Testis (tissue), 3 donors: ENCODE measurements around the gene OR2W1. TPM values are rescaled to one million over a fixed set of nuclear protein-coding genes. Genes with fewer than 3 reads are reported as not detected.

Experiments
- DNase-seq: peaks from one replicate; pipeline ENCODE4 v3.0.0-alpha.2; 2019
- H3K27ac ChIP-seq, 2 donors: fragments of 200-600 bp; sonication (generic); one replicate each; pipeline ENCODE4 v1.5.1; 2019
- H3K27me3 ChIP-seq: fragments of 200-600 bp; sonication (generic); one replicate; pipeline ENCODE4 v1.5.1; 2019
- H3K36me3 ChIP-seq: fragments of 200-600 bp; sonication (generic); one replicate; pipeline ENCODE4 v1.5.1; 2017; ENCODE audit warnings: low read depth; ENCODE audit errors: missing control alignments
- H3K4me1 ChIP-seq: fragments of 200-600 bp; sonication (generic); one replicate; pipeline ENCODE4 v1.5.1; 2019
- H3K4me3 ChIP-seq, 2 donors: fragments of 200-600 bp; sonication (generic); one replicate each; pipeline ENCODE4 v1.5.1; 2017 to 2019
- H3K9me3 ChIP-seq: fragments of 200-600 bp; sonication (generic); one replicate; pipeline ENCODE4 v1.5.1; 2017
- POLR2A ChIP-seq: fragments of 450-650 bp; IDR thresholded peaks from one replicate; pipeline ENCODE4 v1.6.1; 2017; ENCODE audit warnings: antibody characterized with exemption, mild to moderate bottlenecking, moderate library complexity
- WGBS, 2 donors: methylation state at CpG; one replicate each; pipeline ENCODE4 v1.1.5; 2018; 5-methylcytosine and 5-hydroxymethylcytosine counted together
- intact Hi-C: fragments of 100-400 bp; cut with DNase I; formaldehyde crosslinking; loops from one replicate; pipeline ENCODE4 v1.15.1; 2023; ENCODE audit warnings: low total_unique reads
- polyA plus RNA-seq: library from polyadenylated mRNA; stranded (reverse); fragments of 350-450 nt; fragmentation: Illumina TruSeq; extraction: RNeasy Lipid Tissue Mini Kit (QIAGEN cat#74804); gene quantifications from one replicate; pipeline ENCODE4 v1.2.3, GENCODE V29; 2014; ENCODE audit warnings: low read depth, low replicate concordance; ENCODE audit not compliant: insufficient read depth
- total RNA-seq, 2 donors: library from RNA; depleted of rRNA; stranded (reverse); fragments of >200 nt; gene quantifications; one replicate each; pipeline ENCODE4 v1.2.3, GENCODE V29; 2016
- TF ChIP-seq, protein P1 (sequence below), 3 experiments: fragments of 450-650 bp in 2 of 3; fragments of 200-600 bp in 1 of 3; sonication (generic) in 1 of 3; IDR thresholded peaks; one replicate each; pipeline ENCODE4 v1.5.1; 2016 to 2019; ENCODE audit warnings: antibody characterized with exemption in 3 of 3, mild to moderate bottlenecking in 2 of 3, moderate library complexity in 1 of 3

Gene OR2W1
- total and polyA plus RNA-seq, 3 donors from 2014 or later, result not detected

DNA sequence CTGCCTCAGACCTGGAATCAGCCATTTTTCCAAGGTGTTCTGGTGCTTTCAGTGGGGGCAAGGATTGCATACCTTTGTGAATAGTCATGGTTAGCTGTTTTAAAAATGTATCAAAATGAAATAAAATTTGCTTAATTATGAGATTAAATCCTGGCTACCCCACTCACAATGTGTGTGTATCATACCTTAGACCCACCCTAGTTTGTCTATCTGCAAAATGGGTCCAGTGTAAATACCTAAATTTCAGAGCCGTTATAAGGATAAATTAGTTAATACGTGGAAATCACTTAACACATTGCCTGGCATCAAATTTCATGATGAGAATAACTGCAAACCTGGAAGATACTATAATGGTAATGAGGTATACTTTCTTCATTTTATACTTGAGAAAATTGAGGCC, 36.9 kb downstream of the OR2W1 start:
- TF ChIP-seq, protein P1, sequence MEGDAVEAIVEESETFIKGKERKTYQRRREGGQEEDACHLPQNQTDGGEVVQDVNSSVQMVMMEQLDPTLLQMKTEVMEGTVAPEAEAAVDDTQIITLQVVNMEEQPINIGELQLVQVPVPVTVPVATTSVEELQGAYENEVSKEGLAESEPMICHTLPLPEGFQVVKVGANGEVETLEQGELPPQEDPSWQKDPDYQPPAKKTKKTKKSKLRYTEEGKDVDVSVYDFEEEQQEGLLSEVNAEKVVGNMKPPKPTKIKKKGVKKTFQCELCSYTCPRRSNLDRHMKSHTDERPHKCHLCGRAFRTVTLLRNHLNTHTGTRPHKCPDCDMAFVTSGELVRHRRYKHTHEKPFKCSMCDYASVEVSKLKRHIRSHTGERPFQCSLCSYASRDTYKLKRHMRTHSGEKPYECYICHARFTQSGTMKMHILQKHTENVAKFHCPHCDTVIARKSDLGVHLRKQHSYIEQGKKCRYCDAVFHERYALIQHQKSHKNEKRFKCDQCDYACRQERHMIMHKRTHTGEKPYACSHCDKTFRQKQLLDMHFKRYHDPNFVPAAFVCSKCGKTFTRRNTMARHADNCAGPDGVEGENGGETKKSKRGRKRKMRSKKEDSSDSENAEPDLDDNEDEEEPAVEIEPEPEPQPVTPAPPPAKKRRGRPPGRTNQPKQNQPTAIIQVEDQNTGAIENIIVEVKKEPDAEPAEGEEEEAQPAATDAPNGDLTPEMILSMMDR (IDR thresholded peaks at IDR 0.05), result no peak
- TF ChIP-seq POLR2A, result no peak
- Histone ChIP-seq H3K27me3 (no peaks in the 10 kb centered on the region), H3K4me3 (no peak overlapping the region), H3K4me1 (no peaks in the 10 kb centered on the region), H3K36me3 (no peaks in the 10 kb centered on the region), H3K9me3 (no peaks in the 10 kb centered on the region), H3K27ac (no peak overlapping the region)
- no peak for DNase-seq
- WGBS, 2 donors, result 77 to 86% methylated on average over 2 of the region's 2 CpGs
- intact Hi-C loops, result no loop called here

DNA sequence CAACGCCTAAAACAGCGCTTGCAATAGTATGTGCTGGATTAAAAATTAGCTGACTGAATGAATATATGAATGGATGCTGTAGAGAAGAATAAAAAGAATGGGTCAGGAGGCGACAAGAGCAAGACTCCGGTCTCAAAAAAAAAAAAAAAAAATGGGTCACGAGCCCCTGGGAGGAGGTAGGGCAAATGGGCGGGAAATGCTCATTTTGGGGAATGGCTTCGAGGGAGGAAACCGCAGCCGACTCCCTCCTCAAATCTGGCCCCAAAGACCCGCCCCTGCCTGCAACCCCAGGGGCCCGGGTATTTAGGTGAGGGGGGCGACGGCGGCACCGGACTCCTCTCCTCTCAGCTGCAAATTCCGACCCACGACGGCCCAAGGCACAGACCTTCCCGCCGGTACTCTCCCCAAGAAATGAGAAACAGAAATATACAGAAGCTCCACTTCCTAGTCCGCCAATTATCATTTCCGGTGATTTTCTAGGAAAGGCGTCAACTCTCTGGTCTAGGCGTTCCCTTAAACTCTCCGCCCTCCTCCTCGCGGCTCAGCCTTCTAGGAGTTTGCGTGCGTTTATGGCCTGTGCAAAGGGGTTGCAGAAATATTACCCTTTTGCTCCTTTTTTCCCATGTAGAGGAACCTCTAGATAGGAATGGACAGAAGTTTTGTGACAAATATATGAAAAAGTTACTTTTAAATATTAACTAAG, 39.6 kb downstream of the OR2W1 start, which contains the start of gene ZNF311:
ZNF311 (minus strand) TSS at position 133 of the 703 bp plus-strand sequence. CDS start 1,361 bp downstream, outside the sequence.
- peak; percentile 82 for DNase-seq
- TF ChIP-seq, protein P1 (IDR thresholded peaks at IDR 0.05), result no peak
- TF ChIP-seq POLR2A, result no peak
- H3K27ac ChIP-seq, result peak within 1 kb of the TSS; percentile 14 to 57

DNA sequence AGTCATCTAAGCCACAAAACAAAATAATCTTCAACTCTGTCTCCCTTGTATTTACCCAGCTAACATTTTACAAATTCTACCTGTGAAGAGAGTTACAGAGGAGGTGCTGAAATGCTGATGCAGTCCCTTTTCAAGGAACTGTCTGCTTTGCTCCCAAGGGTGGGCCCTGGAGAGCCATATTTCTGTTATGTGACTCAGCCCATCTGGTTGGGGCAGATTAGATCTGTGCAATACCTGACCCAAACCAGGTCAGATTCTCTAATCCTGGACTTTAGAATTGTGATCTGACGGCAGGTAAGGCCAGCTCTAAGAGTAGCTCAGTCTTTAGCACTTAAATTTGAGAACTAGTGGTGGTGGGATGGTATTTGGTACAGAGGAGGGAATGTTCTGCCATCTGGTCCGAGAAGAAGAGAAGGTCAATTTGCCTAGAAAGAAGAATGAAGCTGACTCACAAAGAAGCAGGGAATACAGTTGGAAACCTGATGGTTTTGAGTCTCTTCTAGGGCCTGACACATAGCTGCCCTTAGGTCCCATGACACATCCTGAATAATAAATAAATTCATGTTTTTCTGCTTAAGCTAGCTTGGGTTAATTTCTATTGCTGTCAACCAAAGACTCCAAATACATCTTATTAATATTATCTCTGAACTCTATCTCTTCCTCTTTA, 48.0 kb downstream of the OR2W1 start:
- H3K4me3 ChIP-seq, result no peak overlapping the region
- H3K9me3 ChIP-seq, result no peaks in the 10 kb centered on the region
- no peaks in the 10 kb centered on the region for H3K4me1 ChIP-seq
- H3K36me3 ChIP-seq, result no peaks in the 10 kb centered on the region
- no peaks in the 10 kb centered on the region for H3K27me3 ChIP-seq
- WGBS, 2 donors, result 89 to 94% methylated on average over 2 of the region's 2 CpGs
- no peak overlapping the region for H3K27ac ChIP-seq
- intact Hi-C loops, result no loop called here
- no peak for DNase-seq
- TF ChIP-seq, protein P1 (IDR thresholded peaks at IDR 0.05), result no peak
- no peak for TF ChIP-seq POLR2A

More for the DNA sequence above, 39.6 kb downstream of the OR2W1 start, which contains the start of gene ZNF311:
- Histone ChIP-seq H3K36me3 (no peaks in the 10 kb centered on the region), H3K27me3 (no peaks in the 10 kb centered on the region), H3K9me3 (no peaks in the 10 kb centered on the region), H3K4me3 (peak within 1 kb of the TSS; percentile 61 to 77), H3K4me1 (no peaks in the 10 kb centered on the region)
- intact Hi-C loops, result no loop called here
- WGBS, 2 donors, result 3 to 8% methylated on average over 29 of the region's 29 CpGs

DNA sequence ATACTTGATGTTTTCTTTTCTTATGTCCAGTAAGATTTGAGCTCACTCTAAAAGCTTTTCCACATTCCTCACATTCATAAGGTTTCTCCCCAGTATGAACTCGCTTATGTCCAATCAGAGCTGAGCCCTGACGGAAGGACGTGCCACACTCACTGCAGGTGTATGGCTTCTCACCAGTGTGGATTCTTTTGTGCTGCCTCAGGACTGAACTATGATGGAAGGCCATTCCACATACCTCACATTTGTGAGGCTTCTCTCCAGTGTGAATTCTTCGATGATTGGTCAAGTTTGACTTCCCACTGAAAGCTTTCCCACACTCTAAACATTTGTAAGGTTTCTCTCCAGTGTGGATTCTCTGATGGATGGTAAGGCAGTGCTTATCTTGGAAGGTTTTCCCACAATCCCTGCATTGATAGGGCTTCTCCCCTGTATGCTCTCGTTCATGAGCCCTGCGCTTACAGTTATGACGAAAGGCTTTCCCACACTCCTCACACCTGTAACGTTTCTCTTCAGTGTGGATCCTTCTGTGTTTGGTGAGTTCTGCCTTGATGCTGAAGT, 49.8 kb downstream of the OR2W1 start:
- no peak overlapping the region for H3K27ac ChIP-seq
- 92 to 96% methylated on average over 8 of the region's 8 CpGs for WGBS, 2 donors

More for the DNA sequence above, 49.8 kb downstream of the OR2W1 start:
- Histone ChIP-seq H3K9me3 (no peaks in the 10 kb centered on the region), H3K4me1 (no peaks in the 10 kb centered on the region), H3K27me3 (no peaks in the 10 kb centered on the region), H3K36me3 (no peaks in the 10 kb centered on the region), H3K4me3 (no peak overlapping the region)
- TF ChIP-seq, protein P1 (IDR thresholded peaks at IDR 0.05), result no peak
- TF ChIP-seq POLR2A, result no peak
- intact Hi-C loops, result no loop called here
- no peak for DNase-seq

Other genes with a start within 250 kb of the OR2W1 start
- gene TRIM27, start 121.2 kb downstream of the OR2W1 start, total RNA-seq, result 10 to 100 TPM; 61.4 to 81.2 TPM
- 29.8 TPM for gene TRIM27, start 121.2 kb downstream of the OR2W1 start, polyA plus RNA-seq
- gene ZNF311, start 39.9 kb downstream of the OR2W1 start, total RNA-seq, result 1 to 10 TPM; 3.5 to 5.0 TPM
- 5.8 TPM for gene ZNF311, start 39.9 kb downstream of the OR2W1 start, polyA plus RNA-seq
- not detected for gene OR2B3, start 42.1 kb upstream of the OR2W1 start, total RNA-seq
- gene OR2B3, start 42.1 kb upstream of the OR2W1 start, polyA plus RNA-seq, result not detected
- gene OR2J1, start 54.3 kb upstream of the OR2W1 start, total RNA-seq, result 1 to 10 TPM; 1.3 to 1.4 TPM
- not detected for gene OR2J1, start 54.3 kb upstream of the OR2W1 start, polyA plus RNA-seq
- gene OR2J3, start 62.9 kb upstream of the OR2W1 start, total RNA-seq, result 1 to 10 TPM; 1.7 to 2.9 TPM
- 0.25 TPM for gene OR2J3, start 62.9 kb upstream of the OR2W1 start, polyA plus RNA-seq
- 1 to 10 TPM; 3.0 to 4.4 TPM for gene OR2J2, start 125.7 kb upstream of the OR2W1 start, total RNA-seq
- 0.54 TPM for gene OR2J2, start 125.7 kb upstream of the OR2W1 start, polyA plus RNA-seq